K562 (cell line): ENCODE measurements around the gene ATP2A2. TPM values are rescaled to one million over a fixed set of nuclear protein-coding genes. Genes with fewer than 3 reads are reported as not detected.

Experiments used
- CHD4 ChIP-seq: fragments of 200-600 bp; sonication (generic); IDR thresholded peaks from 3 replicates; pipeline ENCODE4 v1.6.1; 2012; ENCODE audit warnings: low read depth, mild to moderate bottlenecking, mixed read lengths, low read length, inconsistent platforms; ENCODE audit not compliant: insufficient read depth, insufficient replicate concordance, poor library complexity, severe bottlenecking
- ETV6 ChIP-seq, 3 experiments: fragments of 150-350 bp in 1 of 3; sonication (generic) in 1 of 3; formaldehyde crosslinking in 1 of 3; IDR thresholded peaks; 2 replicates each; pipeline versions ENCODE4 v1.6.1 to v1.8.0; 2014 to 2022; ENCODE audit warnings: borderline replicate concordance in 2 of 3, low read depth in 2 of 3, antibody characterized with exemption in 1 of 3, low read length in 1 of 3, mild to moderate bottlenecking in 1 of 3, missing genetic modification reagents in 1 of 3
- L3MBTL2 ChIP-seq: fragments of 450-650 bp; IDR thresholded peaks from 2 replicates; pipeline ENCODE4 v1.6.1; 2016; ENCODE audit warnings: mild to moderate bottlenecking, moderate library complexity
- LCOR ChIP-seq: sonication (generic); formaldehyde crosslinking; IDR thresholded peaks from 2 replicates; pipeline ENCODE4 v1.8.0; 2022; ENCODE audit warnings: mild to moderate bottlenecking, missing genetic modification reagents
- MBD2 ChIP-seq: sonication (generic); IDR thresholded peaks from 2 replicates; pipeline ENCODE4 v1.6.1; 2016; ENCODE audit warnings: low read depth, borderline replicate concordance
- MCM2 ChIP-seq: fragments of 450-650 bp; IDR thresholded peaks from 2 replicates; pipeline ENCODE4 v1.6.1; 2017; ENCODE audit warnings: low read depth, mild to moderate bottlenecking
- NFATC3 ChIP-seq: fragments of 450-650 bp; IDR thresholded peaks from 2 replicates; pipeline ENCODE4 v1.6.1; 2017; ENCODE audit warnings: mild to moderate bottlenecking
- POLR2G ChIP-seq: fragments of 200-400 bp; formaldehyde crosslinking; IDR thresholded peaks from 2 replicates; pipeline ENCODE4 v1.6.1; 2017; ENCODE audit warnings: low read depth, mild to moderate bottlenecking, antibody characterized with exemption, low read length, moderate library complexity
- SREBF1 ChIP-seq: fragments of 150-350 bp; IDR thresholded peaks from 2 replicates; pipeline ENCODE4 v1.6.1; 2014; ENCODE audit warnings: antibody characterized with exemption, low read depth, low read length, borderline replicate concordance
- TCF7L2 ChIP-seq: fragments of 150-350 bp; IDR thresholded peaks from 2 replicates; pipeline ENCODE4 v1.6.1; 2016; ENCODE audit warnings: low read depth, mild to moderate bottlenecking, low read length, moderate library complexity
- YBX1 ChIP-seq: fragments of 450-650 bp; IDR thresholded peaks from 2 replicates; pipeline ENCODE4 v1.7.1; 2016; ENCODE audit warnings: mild to moderate bottlenecking
- ZNF224 ChIP-seq: sonication (generic); formaldehyde crosslinking; IDR thresholded peaks from 2 replicates; pipeline ENCODE4 v1.8.0; 2022; ENCODE audit warnings: mild to moderate bottlenecking, missing genetic modification reagents
- ZNF445 ChIP-seq: fragments of 250-450 bp; sonication (Bioruptor Pico); IDR thresholded peaks from 2 replicates; pipeline ENCODE4 v1.4.0; 2020; ENCODE audit warnings: low read depth, mild to moderate bottlenecking, moderate library complexity
- ZNF668 ChIP-seq: fragments of 250-450 bp; sonication (Bioruptor Pico); IDR thresholded peaks from 2 replicates; pipeline ENCODE4 v1.8.0; 2022; ENCODE audit warnings: mild to moderate bottlenecking, inconsistent platforms
- polyA plus RNA-seq, 8 experiments: library from polyadenylated mRNA; depleted of rRNA in 4 of 8; stranded (reverse) in 5 of 8; unstranded in 3 of 8; fragments of >200 nt; fragmentation: Nextera tagmentation in 2 of 8; fragmentation: Illumina TruSeq in 1 of 8; extraction: Ambion mirVana in 2 of 8; extraction: Trizol in 1 of 8; gene quantifications; 2 replicates each; pipeline versions ENCODE4 v1.2.1 to v1.2.3, GENCODE V29; 2011 to 2014; ENCODE audit warnings: inconsistent platforms in 1 of 8, missing spikeins in 1 of 8
- total RNA-seq, 7 experiments: library from RNA; depleted of rRNA in 6 of 7; stranded (reverse); fragments of >200 nt in 6 of 7; fragmentation: Illumina TruSeq in 2 of 7; extraction: Trizol in 2 of 7; gene quantifications; 2 replicates each; pipeline versions ENCODE4 v1.2.1 to v1.2.3, GENCODE V29; 2011 to 2021; ENCODE audit warnings: low replicate concordance in 1 of 7
- TF ChIP-seq, protein P1 (sequence below): fragments of 450-650 bp; formaldehyde crosslinking; IDR thresholded peaks from 2 replicates; pipeline ENCODE4 v1.4.0; 2020; ENCODE audit warnings: mild to moderate bottlenecking, mixed read lengths
- TF ChIP-seq, protein P2 (sequence below): sonication (generic); formaldehyde crosslinking; IDR thresholded peaks from 2 replicates; pipeline ENCODE4 v1.8.1; 2023; ENCODE audit warnings: mild to moderate bottlenecking, missing genetic modification reagents, moderate library complexity
- TF ChIP-seq, protein P3 (sequence below), 2 experiments: fragments of 450-650 bp; formaldehyde crosslinking in 1 of 2; IDR thresholded peaks; 2 replicates each; pipeline versions ENCODE4 v1.4.0 to v1.6.1; 2014 to 2020; ENCODE audit warnings: mild to moderate bottlenecking in 2 of 2, borderline replicate concordance in 1 of 2, low read depth in 1 of 2

Gene ATP2A2
- total and polyA plus RNA-seq, 9 of the 15 experiments (the other 6 are each of a cell fraction or from before 2014, with no cell fraction given): 5.2 to 205 (median 51.6) TPM

DNA sequence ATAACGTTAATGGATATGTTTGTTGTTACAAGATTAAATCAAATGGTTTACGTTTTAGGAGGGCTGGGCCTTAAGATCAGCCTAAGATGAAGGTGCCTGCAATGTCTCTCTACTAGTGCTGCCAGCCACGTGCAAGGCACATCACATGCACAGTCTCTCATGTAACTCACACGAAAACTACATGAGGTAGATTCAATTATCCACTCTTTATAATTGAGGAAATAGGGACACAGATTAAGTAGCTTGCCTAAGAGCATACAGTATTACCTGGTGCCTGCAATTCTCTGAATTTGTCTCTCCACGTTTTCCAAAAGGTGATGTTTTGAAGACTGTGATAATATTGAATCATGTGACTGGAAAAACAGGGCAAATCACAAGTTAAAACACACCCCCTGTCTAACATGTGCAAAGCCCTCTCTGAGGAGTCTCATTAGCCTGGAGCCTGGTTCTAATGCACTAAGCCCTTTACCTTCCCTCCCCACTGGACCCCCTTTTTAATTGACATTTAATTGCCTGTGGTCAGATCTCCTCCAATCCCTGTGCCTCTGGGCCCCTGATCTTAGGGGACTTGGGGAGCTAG lies 14.6 kb upstream of the ATP2A2 start (continued):
- TF ChIP-seq ZNF668 (CRISPR knock-in tag): no peak
- TF ChIP-seq MCM2: no peak
- TF ChIP-seq, protein P1, sequence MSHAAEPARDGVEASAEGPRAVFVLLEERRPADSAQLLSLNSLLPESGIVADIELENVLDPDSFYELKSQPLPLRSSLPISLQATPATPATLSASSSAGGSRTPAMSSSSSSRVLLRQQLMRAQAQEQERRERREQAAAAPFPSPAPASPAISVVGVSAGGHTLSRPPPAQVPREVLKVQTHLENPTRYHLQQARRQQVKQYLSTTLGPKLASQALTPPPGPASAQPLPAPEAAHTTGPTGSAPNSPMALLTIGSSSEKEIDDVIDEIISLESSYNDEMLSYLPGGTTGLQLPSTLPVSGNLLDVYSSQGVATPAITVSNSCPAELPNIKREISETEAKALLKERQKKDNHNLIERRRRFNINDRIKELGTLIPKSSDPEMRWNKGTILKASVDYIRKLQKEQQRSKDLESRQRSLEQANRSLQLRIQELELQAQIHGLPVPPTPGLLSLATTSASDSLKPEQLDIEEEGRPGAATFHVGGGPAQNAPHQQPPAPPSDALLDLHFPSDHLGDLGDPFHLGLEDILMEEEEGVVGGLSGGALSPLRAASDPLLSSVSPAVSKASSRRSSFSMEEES (CRISPR knock-in tag): peak; percentile 89
- TF ChIP-seq ZNF224: no peak
- TF ChIP-seq YBX1: no peak
- no peak for TF ChIP-seq ETV6 (IDR thresholded peaks at IDR 0.05; ENCODE audit: borderline replicate concordance in 1 of 2, low read depth in 2 of 2, low read length in 1 of 2)
- no peak for TF ChIP-seq ETV6 (CRISPR knock-in tag; IDR thresholded peaks at IDR 0.05; ENCODE audit: borderline replicate concordance)
- TF ChIP-seq POLR2G: no peak
- no peak for TF ChIP-seq ZNF445 (CRISPR knock-in tag)
- TF ChIP-seq, protein P2, sequence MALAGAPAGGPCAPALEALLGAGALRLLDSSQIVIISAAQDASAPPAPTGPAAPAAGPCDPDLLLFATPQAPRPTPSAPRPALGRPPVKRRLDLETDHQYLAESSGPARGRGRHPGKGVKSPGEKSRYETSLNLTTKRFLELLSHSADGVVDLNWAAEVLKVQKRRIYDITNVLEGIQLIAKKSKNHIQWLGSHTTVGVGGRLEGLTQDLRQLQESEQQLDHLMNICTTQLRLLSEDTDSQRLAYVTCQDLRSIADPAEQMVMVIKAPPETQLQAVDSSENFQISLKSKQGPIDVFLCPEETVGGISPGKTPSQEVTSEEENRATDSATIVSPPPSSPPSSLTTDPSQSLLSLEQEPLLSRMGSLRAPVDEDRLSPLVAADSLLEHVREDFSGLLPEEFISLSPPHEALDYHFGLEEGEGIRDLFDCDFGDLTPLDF (CRISPR knock-in tag): peak; percentile 46; the same call in 1 of the 2 replicates
- no peak for TF ChIP-seq SREBF1
- TF ChIP-seq NFATC3: no peak
- no peak for TF ChIP-seq MBD2
- TF ChIP-seq, protein P3, sequence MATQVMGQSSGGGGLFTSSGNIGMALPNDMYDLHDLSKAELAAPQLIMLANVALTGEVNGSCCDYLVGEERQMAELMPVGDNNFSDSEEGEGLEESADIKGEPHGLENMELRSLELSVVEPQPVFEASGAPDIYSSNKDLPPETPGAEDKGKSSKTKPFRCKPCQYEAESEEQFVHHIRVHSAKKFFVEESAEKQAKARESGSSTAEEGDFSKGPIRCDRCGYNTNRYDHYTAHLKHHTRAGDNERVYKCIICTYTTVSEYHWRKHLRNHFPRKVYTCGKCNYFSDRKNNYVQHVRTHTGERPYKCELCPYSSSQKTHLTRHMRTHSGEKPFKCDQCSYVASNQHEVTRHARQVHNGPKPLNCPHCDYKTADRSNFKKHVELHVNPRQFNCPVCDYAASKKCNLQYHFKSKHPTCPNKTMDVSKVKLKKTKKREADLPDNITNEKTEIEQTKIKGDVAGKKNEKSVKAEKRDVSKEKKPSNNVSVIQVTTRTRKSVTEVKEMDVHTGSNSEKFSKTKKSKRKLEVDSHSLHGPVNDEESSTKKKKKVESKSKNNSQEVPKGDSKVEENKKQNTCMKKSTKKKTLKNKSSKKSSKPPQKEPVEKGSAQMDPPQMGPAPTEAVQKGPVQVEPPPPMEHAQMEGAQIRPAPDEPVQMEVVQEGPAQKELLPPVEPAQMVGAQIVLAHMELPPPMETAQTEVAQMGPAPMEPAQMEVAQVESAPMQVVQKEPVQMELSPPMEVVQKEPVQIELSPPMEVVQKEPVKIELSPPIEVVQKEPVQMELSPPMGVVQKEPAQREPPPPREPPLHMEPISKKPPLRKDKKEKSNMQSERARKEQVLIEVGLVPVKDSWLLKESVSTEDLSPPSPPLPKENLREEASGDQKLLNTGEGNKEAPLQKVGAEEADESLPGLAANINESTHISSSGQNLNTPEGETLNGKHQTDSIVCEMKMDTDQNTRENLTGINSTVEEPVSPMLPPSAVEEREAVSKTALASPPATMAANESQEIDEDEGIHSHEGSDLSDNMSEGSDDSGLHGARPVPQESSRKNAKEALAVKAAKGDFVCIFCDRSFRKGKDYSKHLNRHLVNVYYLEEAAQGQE (IDR thresholded peaks at IDR 0.05; ENCODE audit: borderline replicate concordance): 0 out of 2 replicates have a peak, but pooled peaks have one; percentile 8
- TF ChIP-seq, protein P3 (CRISPR knock-in tag; IDR thresholded peaks at IDR 0.05; ENCODE audit: low read depth): no peak
- no peak for TF ChIP-seq LCOR (CRISPR knock-in tag)
- peak; percentile 96 for TF ChIP-seq L3MBTL2
- no peak for TF ChIP-seq CHD4
- TF ChIP-seq TCF7L2: no peak
